GM06990 (cell line): ENCODE data around the gene NR1H4.

Experiments
- DNase-seq: peaks from one replicate; pipeline ENCODE4 v3.0.0-alpha.2; 2011; ENCODE audit not compliant: insufficient read length; ENCODE audit errors: extremely low read depth
- H3K27me3 ChIP-seq: replicated peaks from 2 replicates; pipeline ENCODE4 v1.6.0; 2011; ENCODE audit warnings: low read length; ENCODE audit not compliant: control insufficient read depth, insufficient read depth
- H3K36me3 ChIP-seq: 2 replicates; pipeline ENCODE4 v1.5.1; 2011; ENCODE audit warnings: low read length; ENCODE audit not compliant: control insufficient read depth, insufficient read depth
- H3K4me3 ChIP-seq: replicated peaks from 2 replicates; pipeline ENCODE4 v1.5.1; 2011; ENCODE audit warnings: low read depth, mild to moderate bottlenecking, control low read depth, low read length
- CTCF ChIP-seq: IDR thresholded peaks from 2 replicates; pipeline ENCODE4 v1.5.1; 2011; ENCODE audit warnings: low read length, control low read depth, mild to moderate bottlenecking, inconsistent platforms; ENCODE audit not compliant: insufficient read depth, poor library complexity, severe bottlenecking

The NR1H4 gene

GRCh38 chr12:100484891-100485471, 11.3 kb downstream of the NR1H4 start:
- TF ChIP-seq CTCF, result no peak

GRCh38 chr12:100485983-100486382, 12.3 kb downstream of the NR1H4 start:
- no peak for TF ChIP-seq CTCF
- H3K36me3 ChIP-seq, result no peaks in the 10 kb centered on the region
- no peaks in the 10 kb centered on the region for H3K27me3 ChIP-seq
- no peak overlapping the region for H3K4me3 ChIP-seq
- DNase-seq, result no peak

More at GRCh38 chr12:100484891-100485471, 11.3 kb downstream of the NR1H4 start:
- Histone ChIP-seq H3K27me3 (no peaks in the 10 kb centered on the region), H3K4me3 (no peak overlapping the region), H3K36me3 (no peaks in the 10 kb centered on the region)
- no peak for DNase-seq

GRCh38 chr12:100489251-100489820, 15.7 kb downstream of the NR1H4 start:
- Histone ChIP-seq H3K27me3 (no peaks in the 10 kb centered on the region), H3K36me3 (no peaks in the 10 kb centered on the region), H3K4me3 (no peak overlapping the region)
- DNase-seq, result no peak
- TF ChIP-seq CTCF, result no peak

GRCh38 chr12:100490056-100490455, 16.4 kb downstream of the NR1H4 start:
- no peak for DNase-seq

GRCh38 chr12:100491104-100491503, 17.4 kb downstream of the NR1H4 start:
- Histone ChIP-seq H3K4me3 (no peak overlapping the region), H3K27me3 (no peaks in the 10 kb centered on the region), H3K36me3 (no peaks in the 10 kb centered on the region)
- TF ChIP-seq CTCF, result no peak
- no peak for DNase-seq

More at GRCh38 chr12:100490056-100490455, 16.4 kb downstream of the NR1H4 start:
- no peaks in the 10 kb centered on the region for H3K27me3 ChIP-seq
- no peak for TF ChIP-seq CTCF
- H3K4me3 ChIP-seq, result no peak overlapping the region
- H3K36me3 ChIP-seq, result no peaks in the 10 kb centered on the region
